Stimulated activated naive CD8-positive, alpha-beta T cell treated with anti-CD3 and anti-CD28 coated beads, Interleukin-15, amount 100 ng/mL, for 72 hours (primary cell): ENCODE results near the gene CEACAM5.
A peak's percentile ranks its signal among the peaks of the same experiment; 100 is the strongest.
"Not testable (repeated sequence)": the region's sequence is repeated elsewhere in the genome, so short reads cannot be mapped to it uniquely, and the experiment has no call there.

Source experiments
- ATAC-seq: fragments of 150-1000 bp; cut with Tn5 transposase; 2 replicates; pipeline ENCODE4 v1.10.0; 2021; ENCODE audit warnings: mild to moderate bottlenecking, moderate library complexity
- DNase-seq, 2 donors: peaks; one replicate each; pipeline ENCODE4 v3.0.0; 2021 to 2022
- H3K27ac Mint-ChIP-seq, 2 donors: one replicate each; pipeline ENCODE4 v1.8.0; 2022; ENCODE audit warnings: mild to moderate bottlenecking in 2 of 2, mixed read lengths in 2 of 2, moderate library complexity in 2 of 2
- H3K27me3 Mint-ChIP-seq: one replicate; pipeline ENCODE4 v1.8.0; 2022; ENCODE audit warnings: mixed read lengths
- H3K4me1 Mint-ChIP-seq: one replicate; pipeline ENCODE4 v1.8.0; 2022; ENCODE audit warnings: mild to moderate bottlenecking, mixed read lengths
- H3K4me3 Mint-ChIP-seq, 2 donors: one replicate each; pipeline ENCODE4 v1.8.0; 2022; ENCODE audit warnings: mild to moderate bottlenecking in 2 of 2, mixed read lengths in 2 of 2, moderate library complexity in 1 of 2
- H3K9me3 Mint-ChIP-seq, 2 donors: one replicate each; pipeline ENCODE4 v1.8.0; 2022; ENCODE audit warnings: mixed read lengths in 2 of 2

The CEACAM5 gene

DNA sequence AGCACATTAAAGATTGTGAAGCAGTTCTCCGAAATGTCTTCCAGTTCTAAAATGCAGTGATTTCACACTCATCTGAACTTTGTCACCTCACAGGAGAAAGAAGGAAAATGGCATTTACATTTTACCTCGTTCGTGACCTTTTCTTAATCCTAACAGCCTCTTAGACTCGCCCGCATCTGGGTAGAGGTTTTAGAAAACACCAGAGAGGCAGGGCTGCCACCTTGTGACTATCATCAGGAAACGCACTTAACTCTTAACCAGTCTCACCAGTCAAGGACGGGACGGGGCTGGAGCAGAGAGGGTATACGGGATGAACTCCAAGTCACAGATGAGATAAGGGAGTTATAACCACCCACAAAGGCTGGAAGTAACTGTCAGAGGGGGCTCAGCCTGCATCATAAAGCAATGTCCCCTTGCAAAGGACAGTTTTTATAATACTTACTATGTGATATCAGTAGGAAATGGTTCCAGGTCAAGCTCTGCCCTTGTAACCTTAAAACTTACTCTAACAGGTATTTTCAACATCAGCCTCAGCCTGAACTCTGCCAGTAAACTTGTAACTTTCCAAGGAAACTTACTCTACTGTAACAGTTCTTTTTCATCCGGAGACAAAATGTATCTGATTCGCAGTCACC lies 38.3 kb downstream of the CEACAM5 start:
- peak; percentile 91 for ATAC-seq
- H3K27ac Mint-ChIP-seq, result no peak overlapping the region
- H3K4me3 Mint-ChIP-seq, result no peak overlapping the region
- peaks cover 84% of the 10 kb centered on the region for H3K27me3 Mint-ChIP-seq
- DNase-seq, result peak; percentile 52 to 57
- H3K9me3 Mint-ChIP-seq, result no peaks in the 10 kb centered on the region
- peaks cover 24% of the 10 kb centered on the region for H3K4me1 Mint-ChIP-seq

DNA sequence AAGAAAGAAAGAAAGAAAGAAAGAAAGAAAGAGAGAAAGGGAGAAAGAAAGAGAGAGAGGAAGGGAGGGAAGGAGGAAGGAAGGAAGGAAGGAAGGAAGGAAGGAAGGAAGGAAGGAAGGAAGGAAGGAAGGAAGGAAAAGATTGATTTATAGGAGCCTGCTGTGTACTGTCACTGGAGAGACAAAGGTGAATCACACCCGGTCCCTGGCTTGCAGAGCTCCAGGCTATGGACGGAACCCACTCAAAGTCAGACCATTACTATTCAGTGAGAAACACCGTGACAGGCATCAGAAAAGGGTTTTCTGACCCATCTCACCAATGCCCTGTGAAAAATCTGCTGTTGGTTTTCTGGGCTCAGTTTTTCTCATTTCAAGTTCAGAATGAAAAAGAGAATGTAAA lies 39.6 kb downstream of the CEACAM5 start:
- no peak overlapping the region for H3K27ac Mint-ChIP-seq
- no peak for DNase-seq
- H3K9me3 Mint-ChIP-seq, result no peaks in the 10 kb centered on the region
- no peak for ATAC-seq
- H3K4me3 Mint-ChIP-seq, result no peak overlapping the region
- H3K27me3 Mint-ChIP-seq, result peaks cover 84% of the 10 kb centered on the region
- H3K4me1 Mint-ChIP-seq, result peaks cover 22% of the 10 kb centered on the region

- Mint-ChIP-seq H3K4me1 (peaks cover 12% of the 10 kb centered on the region), H3K27me3 (peaks cover 74% of the 10 kb centered on the region)
- not testable (repeated sequence) for H3K4me3 Mint-ChIP-seq, H3K9me3 Mint-ChIP-seq, H3K27ac Mint-ChIP-seq, ATAC-seq, DNase-seq
Observed at GRCh38 chr19:41750248-41751134, 42.1 kb downstream of the CEACAM5 start.

DNA sequence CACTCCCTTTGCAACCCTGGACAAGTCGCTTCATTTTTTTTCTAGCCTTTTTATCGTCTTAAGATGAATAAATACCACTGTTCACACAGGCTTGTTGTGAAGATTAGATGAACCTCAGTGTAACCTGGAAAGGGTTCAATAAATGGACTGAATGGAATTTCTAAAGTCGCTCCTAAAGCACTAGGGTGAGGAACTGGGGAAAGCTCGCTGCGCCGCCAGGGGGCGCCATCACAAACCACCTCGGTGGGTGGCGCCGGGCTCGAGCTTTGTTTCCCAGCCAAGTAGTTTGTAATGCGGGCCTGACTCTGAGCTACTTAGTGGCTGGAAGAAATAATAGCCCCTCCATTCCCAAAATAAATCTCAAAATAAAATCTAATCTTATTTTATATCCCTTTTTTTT lies 44.7 kb downstream of the CEACAM5 start:
- ATAC-seq (peak; percentile 72), DNase-seq (peak; percentile 68 to 70)
- no peak overlapping the region for H3K4me3 Mint-ChIP-seq
- H3K4me1 Mint-ChIP-seq, result no peaks in the 10 kb centered on the region
- peaks cover 61% of the 10 kb centered on the region for H3K27me3 Mint-ChIP-seq
- H3K27ac Mint-ChIP-seq, result no peak overlapping the region
- H3K9me3 Mint-ChIP-seq, result no peaks in the 10 kb centered on the region

DNA sequence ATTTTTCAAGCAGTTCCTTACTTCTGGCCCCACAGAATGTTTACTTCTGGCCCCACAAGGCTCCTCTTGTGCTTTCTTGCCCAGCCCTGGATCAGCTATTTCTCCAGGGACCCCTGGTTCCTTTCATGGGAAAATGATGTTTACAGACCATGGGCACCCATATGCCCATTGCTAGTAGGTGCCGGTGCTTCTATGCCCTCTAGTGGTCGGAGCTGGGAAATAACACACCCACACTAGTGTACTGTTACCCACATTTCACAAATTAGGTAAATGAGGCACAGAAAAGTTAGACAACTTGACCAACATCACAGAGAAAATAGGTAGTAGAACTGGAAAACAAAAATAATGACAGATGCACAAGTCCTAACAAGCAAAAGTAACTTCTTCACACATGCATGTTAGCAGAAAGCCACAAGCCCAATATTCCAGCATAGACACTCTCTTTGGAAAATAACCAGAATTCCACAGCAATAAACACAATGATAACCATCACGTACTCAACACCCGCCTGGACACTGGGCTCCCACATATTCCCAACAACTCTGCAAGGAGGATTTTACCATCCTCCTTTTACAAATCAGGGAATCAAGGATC lies 45.6 kb downstream of the CEACAM5 start:
- no peaks in the 10 kb centered on the region for H3K9me3 Mint-ChIP-seq
- no peak overlapping the region for H3K27ac Mint-ChIP-seq
- ATAC-seq (peak; percentile 93), DNase-seq (peak; percentile 70 to 71)
- H3K4me3 Mint-ChIP-seq, result no peak overlapping the region
- peaks cover 61% of the 10 kb centered on the region for H3K27me3 Mint-ChIP-seq
- no peaks in the 10 kb centered on the region for H3K4me1 Mint-ChIP-seq

DNA sequence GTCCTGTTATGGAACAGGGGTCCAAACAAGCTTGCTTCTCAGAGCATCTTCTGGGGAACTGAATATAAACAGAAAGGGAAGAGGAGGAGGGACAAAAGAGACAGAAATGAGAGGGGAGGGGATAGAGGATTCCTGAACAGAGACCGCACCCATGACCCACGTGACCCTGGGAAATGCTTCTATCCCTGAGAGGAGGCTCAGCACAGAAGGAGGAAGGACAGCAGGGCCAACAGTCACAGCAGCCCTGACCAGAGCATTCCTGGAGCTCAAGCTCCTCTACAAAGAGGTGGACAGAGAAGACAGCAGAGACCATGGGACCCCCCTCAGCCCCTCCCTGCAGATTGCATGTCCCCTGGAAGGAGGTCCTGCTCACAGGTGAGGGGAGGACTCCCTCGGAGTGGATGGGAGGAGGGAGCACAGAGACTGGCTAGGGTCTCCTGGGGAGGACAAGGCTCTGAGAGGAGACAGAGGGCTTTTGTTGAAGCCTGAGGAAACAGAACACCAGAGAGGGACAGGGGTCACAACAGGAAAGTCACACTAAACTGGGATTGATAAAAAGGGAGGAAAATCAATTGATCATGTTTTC lies 47.0 kb downstream of the CEACAM5 start, which contains the start of gene CEACAM6:
CEACAM6 (plus strand) TSS at position 203 of the 586 bp plus-strand sequence; CDS start at position 312, 109 bp downstream.
- peaks cover 69% of the 10 kb centered on the region for H3K27me3 Mint-ChIP-seq
- DNase-seq (no peak), ATAC-seq (no peak)
- H3K27ac Mint-ChIP-seq, result no peak within 1 kb of the TSS
- H3K4me3 Mint-ChIP-seq, result no peak within 1 kb of the TSS
- H3K4me1 Mint-ChIP-seq, result no peaks in the 10 kb centered on the region
- H3K9me3 Mint-ChIP-seq, result no peaks in the 10 kb centered on the region

GRCh38 chr19:41758846-41759245 lies 50.4 kb downstream of the CEACAM5 start:
- DNase-seq (no peak), ATAC-seq (no peak)
- H3K4me1 Mint-ChIP-seq, result no peaks in the 10 kb centered on the region
- H3K4me3 Mint-ChIP-seq, result no peak overlapping the region
- H3K27me3 Mint-ChIP-seq, result peaks cover 78% of the 10 kb centered on the region
- H3K9me3 Mint-ChIP-seq, result no peaks in the 10 kb centered on the region
- no peak overlapping the region for H3K27ac Mint-ChIP-seq

- H3K27ac Mint-ChIP-seq, result no peak overlapping the region
- H3K27me3 Mint-ChIP-seq, result peaks cover 67% of the 10 kb centered on the region
- H3K4me1 Mint-ChIP-seq, result peaks cover under 1% of the 10 kb centered on the region
- DNase-seq (no peak), ATAC-seq (no peak)
- H3K9me3 Mint-ChIP-seq, result no peaks in the 10 kb centered on the region
- no peak overlapping the region for H3K4me3 Mint-ChIP-seq
Observed at GRCh38 chr19:41767115-41767514, 58.7 kb downstream of the CEACAM5 start.

- Mint-ChIP-seq H3K27me3 (peaks cover 67% of the 10 kb centered on the region), H3K4me1 (peaks cover 10% of the 10 kb centered on the region)
- not testable (repeated sequence) for ATAC-seq, DNase-seq, H3K27ac Mint-ChIP-seq, H3K9me3 Mint-ChIP-seq, H3K4me3 Mint-ChIP-seq
Observed at GRCh38 chr19:41768105-41768504, 59.7 kb downstream of the CEACAM5 start.

- peaks cover 71% of the 10 kb centered on the region for H3K27me3 Mint-ChIP-seq
- no peak overlapping the region for H3K27ac Mint-ChIP-seq
- H3K4me3 Mint-ChIP-seq, result no peak overlapping the region
- H3K9me3 Mint-ChIP-seq, result no peaks in the 10 kb centered on the region
- DNase-seq (no peak), ATAC-seq (no peak)
- peaks cover 26% of the 10 kb centered on the region for H3K4me1 Mint-ChIP-seq
Observed at GRCh38 chr19:41769608-41770007, 61.2 kb downstream of the CEACAM5 start.

GRCh38 chr19:41771410-41771809 lies 63.0 kb downstream of the CEACAM5 start:
- Mint-ChIP-seq H3K27ac (no peak overlapping the region), H3K4me3 (no peak overlapping the region), H3K27me3 (peaks cover 71% of the 10 kb centered on the region), H3K9me3 (no peaks in the 10 kb centered on the region), H3K4me1 (peaks cover 34% of the 10 kb centered on the region)
- DNase-seq, result no peak
- ATAC-seq, result no peak

- ATAC-seq (peak; percentile 91), DNase-seq (peak; percentile 39 to 63)
- no peak overlapping the region for H3K27ac Mint-ChIP-seq
- no peak overlapping the region for H3K4me3 Mint-ChIP-seq
- H3K4me1 Mint-ChIP-seq, result peaks cover 34% of the 10 kb centered on the region
- peaks cover 92% of the 10 kb centered on the region for H3K27me3 Mint-ChIP-seq
- no peaks in the 10 kb centered on the region for H3K9me3 Mint-ChIP-seq
Observed at GRCh38 chr19:41774515-41774980, 66.1 kb downstream of the CEACAM5 start.

DNA sequence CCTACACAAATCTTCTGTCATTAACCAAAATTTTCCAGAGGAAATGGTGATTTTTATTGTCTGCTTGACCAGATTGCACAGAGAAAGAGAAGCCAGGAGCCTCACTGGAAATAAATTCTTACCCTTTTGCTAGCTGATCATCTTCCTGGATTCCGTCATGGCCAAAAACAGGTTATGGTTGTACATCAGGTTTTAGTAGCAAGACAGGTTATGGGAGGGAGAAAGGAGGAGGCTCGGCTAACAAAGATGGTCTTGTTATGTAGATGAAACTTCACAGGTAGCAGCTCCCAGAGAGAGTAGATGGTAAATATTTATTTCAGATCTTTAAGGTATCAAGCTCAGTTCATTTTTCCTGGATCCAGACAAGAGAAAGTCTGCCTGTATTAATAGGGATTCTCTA lies 68.3 kb downstream of the CEACAM5 start:
- peaks cover 34% of the 10 kb centered on the region for H3K4me1 Mint-ChIP-seq
- no peak overlapping the region for H3K4me3 Mint-ChIP-seq
- no peaks in the 10 kb centered on the region for H3K9me3 Mint-ChIP-seq
- DNase-seq (no peak), ATAC-seq (no peak)
- H3K27ac Mint-ChIP-seq, result no peak overlapping the region
- peaks cover 96% of the 10 kb centered on the region for H3K27me3 Mint-ChIP-seq
